ENCODE results near the gene TMEM266. TPM values are rescaled to one million over a fixed set of nuclear protein-coding genes. Genes with fewer than 3 reads are reported as not detected.

TMEM266 gene, protein sequence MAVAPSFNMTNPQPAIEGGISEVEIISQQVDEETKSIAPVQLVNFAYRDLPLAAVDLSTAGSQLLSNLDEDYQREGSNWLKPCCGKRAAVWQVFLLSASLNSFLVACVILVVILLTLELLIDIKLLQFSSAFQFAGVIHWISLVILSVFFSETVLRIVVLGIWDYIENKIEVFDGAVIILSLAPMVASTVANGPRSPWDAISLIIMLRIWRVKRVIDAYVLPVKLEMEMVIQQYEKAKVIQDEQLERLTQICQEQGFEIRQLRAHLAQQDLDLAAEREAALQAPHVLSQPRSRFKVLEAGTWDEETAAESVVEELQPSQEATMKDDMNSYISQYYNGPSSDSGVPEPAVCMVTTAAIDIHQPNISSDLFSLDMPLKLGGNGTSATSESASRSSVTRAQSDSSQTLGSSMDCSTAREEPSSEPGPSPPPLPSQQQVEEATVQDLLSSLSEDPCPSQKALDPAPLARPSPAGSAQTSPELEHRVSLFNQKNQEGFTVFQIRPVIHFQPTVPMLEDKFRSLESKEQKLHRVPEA
- total RNA-seq = under 0.01 TPM in 1 of 2 replicates, not detected in the other

DNA sequence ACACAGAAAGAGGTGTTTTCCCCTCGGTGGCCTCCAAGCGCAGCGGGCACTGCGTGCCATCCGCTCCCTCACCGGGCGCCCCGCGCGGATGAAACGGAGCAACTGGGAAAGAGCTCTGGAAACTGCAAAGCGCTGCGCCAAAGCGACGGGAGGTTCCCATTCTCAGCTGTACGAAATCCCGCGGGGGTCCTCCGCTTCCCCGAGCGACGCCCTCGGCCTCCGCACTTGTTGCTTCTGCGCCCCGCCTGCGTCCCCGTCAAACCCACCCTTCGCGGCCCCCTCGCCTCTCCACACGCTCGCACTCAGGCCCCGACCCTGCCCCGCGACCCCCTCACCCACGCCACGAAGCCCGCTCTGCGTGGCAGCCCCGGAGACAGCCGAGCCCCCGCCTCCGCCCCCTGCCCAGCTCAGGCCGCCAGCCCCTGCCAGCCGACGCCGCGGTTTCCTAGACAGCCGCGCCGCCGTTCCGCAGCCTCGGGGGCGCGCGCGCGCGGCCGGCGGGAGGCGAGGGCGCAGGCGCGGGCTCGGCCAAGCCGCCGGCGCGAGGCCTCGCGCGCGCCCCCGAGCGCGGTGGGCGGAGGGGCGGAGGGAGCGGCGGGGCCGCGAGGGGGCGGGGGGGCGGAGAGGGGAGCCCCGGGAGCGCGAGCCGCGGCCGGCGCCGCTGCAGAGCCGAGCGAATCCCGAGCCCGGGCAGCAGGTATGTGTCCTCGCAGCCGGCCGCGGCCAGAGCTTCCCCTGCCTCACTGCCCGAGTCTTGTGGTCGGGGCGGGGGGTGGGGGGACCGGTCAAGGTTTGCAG lies at the start of gene TMEM266:
Gene TMEM266 (plus strand): TSS at position 666 of the 798 bp plus-strand sequence. CDS start 74,279 bp downstream, outside the sequence.

DNA sequence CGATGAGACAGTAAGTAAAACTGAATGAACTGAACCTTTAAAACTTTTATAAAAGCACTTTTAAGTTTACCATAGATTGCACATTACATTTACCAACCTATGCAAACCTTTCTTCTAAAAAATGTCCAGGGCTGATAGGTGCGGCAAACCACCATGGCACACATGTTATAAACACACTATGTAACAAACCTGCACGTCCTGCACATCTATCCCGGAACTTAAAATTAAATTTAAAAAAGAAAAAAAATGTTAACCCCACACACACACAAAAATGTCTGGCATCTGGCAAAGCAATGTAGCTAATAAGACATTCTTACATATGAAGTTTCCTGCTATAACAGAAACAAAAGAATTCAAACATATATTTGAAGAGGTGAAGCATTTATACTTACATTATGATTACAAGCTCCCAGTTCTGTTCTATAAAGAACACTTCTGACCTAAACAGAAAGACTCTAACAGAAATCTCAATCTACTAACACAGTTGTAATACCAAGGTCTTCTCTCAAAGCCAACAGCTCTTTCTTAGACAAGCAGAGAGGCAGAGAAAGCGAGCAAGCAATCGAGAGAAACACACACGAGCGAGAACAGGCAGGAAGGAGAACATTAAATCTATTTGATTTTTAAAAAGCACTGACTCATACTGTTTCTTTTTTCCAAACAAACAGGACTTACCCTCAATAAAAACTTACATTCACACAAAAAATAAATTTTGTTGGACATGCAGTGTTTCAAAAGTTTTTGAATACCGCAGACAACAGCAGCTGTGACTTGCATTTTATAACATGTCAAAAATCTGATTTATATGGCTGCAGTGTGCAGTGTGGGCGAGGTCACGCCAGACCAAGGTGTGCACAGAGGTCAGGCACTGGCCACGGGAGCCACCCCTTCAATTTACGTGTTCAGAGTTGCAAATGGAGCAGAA lies 47.9 kb upstream of the TMEM266 start, which contains the start of gene NRG4:
Gene NRG4 (minus strand): TSS at position 798 of the 925 bp plus-strand sequence. CDS start 1,194 bp downstream, outside the sequence.

Other genes with a start within 250 kb of the TMEM266 start
- gene UBE2Q2, start 216.5 kb upstream of the TMEM266 start, total RNA-seq = 41.9 and 57.1 TPM in 2 replicates
- 34.8 and 74.9 TPM in 2 replicates for gene FBXO22, start 156.1 kb upstream of the TMEM266 start, total RNA-seq
- gene NRG4, start 47.6 kb upstream of the TMEM266 start, total RNA-seq = not detected in 2 replicates

All from epithelial cell of umbilical artery (primary cell).